Testis (tissue), 5 donors: Measurements from ENCODE around the gene RBMXL3. TPM values are rescaled to one million over a fixed set of nuclear protein-coding genes. Genes with fewer than 3 reads are reported as not detected.

Source experiments
- DNase-seq: peaks from one replicate; pipeline ENCODE4 v3.0.0-alpha.2; 2019
- H3K27ac ChIP-seq, 2 donors: fragments of 200-600 bp; sonication (generic); one replicate each; pipeline ENCODE4 v1.5.1; 2019
- H3K27me3 ChIP-seq: fragments of 200-600 bp; sonication (generic); one replicate; pipeline ENCODE4 v1.5.1; 2019
- H3K36me3 ChIP-seq: fragments of 200-600 bp; sonication (generic); one replicate; pipeline ENCODE4 v1.5.1; 2017; ENCODE audit warnings: low read depth; ENCODE audit errors: missing control alignments
- H3K4me1 ChIP-seq: fragments of 200-600 bp; sonication (generic); one replicate; pipeline ENCODE4 v1.5.1; 2019
- H3K4me3 ChIP-seq, 2 donors: fragments of 200-600 bp; sonication (generic); one replicate each; pipeline ENCODE4 v1.5.1; 2017 to 2019
- H3K9me3 ChIP-seq: fragments of 200-600 bp; sonication (generic); one replicate; pipeline ENCODE4 v1.5.1; 2017
- CTCF ChIP-seq, 3 experiments: fragments of 450-650 bp in 2 of 3; fragments of 200-600 bp in 1 of 3; sonication (generic) in 1 of 3; IDR thresholded peaks; one replicate each; pipeline ENCODE4 v1.5.1; 2016 to 2019; ENCODE audit warnings: antibody characterized with exemption in 3 of 3, mild to moderate bottlenecking in 2 of 3, moderate library complexity in 1 of 3
- POLR2A ChIP-seq: fragments of 450-650 bp; IDR thresholded peaks from one replicate; pipeline ENCODE4 v1.6.1; 2017; ENCODE audit warnings: antibody characterized with exemption, mild to moderate bottlenecking, moderate library complexity
- WGBS, 2 donors: methylation state at CpG; one replicate each; pipeline ENCODE4 v1.1.5; 2018; 5-methylcytosine and 5-hydroxymethylcytosine counted together
- intact Hi-C: fragments of 100-400 bp; cut with DNase I; formaldehyde crosslinking; loops from one replicate; pipeline ENCODE4 v1.15.1; 2023; ENCODE audit warnings: low total_unique reads
- long read RNA-seq, 2 donors: transcript quantifications; one replicate each; lab custom pipeline, GENCODE V29; 2026
- polyA plus RNA-seq: library from polyadenylated mRNA; stranded (reverse); fragments of 350-450 nt; fragmentation: Illumina TruSeq; extraction: RNeasy Lipid Tissue Mini Kit (QIAGEN cat#74804); gene quantifications from one replicate; pipeline ENCODE4 v1.2.3, GENCODE V29; 2014; ENCODE audit warnings: low read depth, low replicate concordance; ENCODE audit not compliant: insufficient read depth
- total RNA-seq, 2 donors: library from RNA; depleted of rRNA; stranded (reverse); fragments of >200 nt; gene quantifications; one replicate each; pipeline ENCODE4 v1.2.3, GENCODE V29; 2016

Gene RBMXL3
- 1 to 10 TPM; 4.6 to 5.1 TPM for total RNA-seq
- 4.3 TPM for polyA plus RNA-seq
- long read RNA-seq, donor 1, partial matches to known transcripts: 0 of 2 reads
- long read RNA-seq, donor 1, other reads (novel, unspliced or antisense): 0 of 2 reads
- long read RNA-seq, donor 2: 0 reads

GRCh38 chrX:115189110-115189509, at the start of gene RBMXL3:
RBMXL3 (plus strand) TSS chrX:115189410; CDS start chrX:115189442, 32 bp downstream.
- peak; percentile 16 for DNase-seq
- 84 to 87% methylated on average over 15 to 16 of the region's 16 CpGs for WGBS, 2 donors

GRCh38 chrX:115142057-115142456, 47.2 kb upstream of the RBMXL3 start:
- Histone ChIP-seq H3K36me3 (no peaks in the 10 kb centered on the region), H3K27ac (no peak overlapping the region), H3K27me3 (no peaks in the 10 kb centered on the region), H3K4me3 (no peak overlapping the region), H3K9me3 (no peaks in the 10 kb centered on the region), H3K4me1 (no peaks in the 10 kb centered on the region)
- TF ChIP-seq POLR2A (no peak), CTCF (IDR thresholded peaks at IDR 0.05) (no peak)
- intact Hi-C loops: no loop called here
- DNase-seq: no peak

More at GRCh38 chrX:115189110-115189509, at the start of gene RBMXL3:
- Histone ChIP-seq H3K36me3 (no peaks in the 10 kb centered on the region), H3K4me3 (peak within 1 kb of the TSS; percentile 15 to 26), H3K9me3 (no peaks in the 10 kb centered on the region), H3K27me3 (no peaks in the 10 kb centered on the region), H3K27ac (no peak within 1 kb of the TSS), H3K4me1 (no peaks in the 10 kb centered on the region)
- intact Hi-C loops: no loop called here
- TF ChIP-seq POLR2A (no peak), CTCF (IDR thresholded peaks at IDR 0.05) (no peak)

GRCh38 chrX:115147220-115147619, 42.0 kb upstream of the RBMXL3 start:
- no peaks in the 10 kb centered on the region for H3K27me3 ChIP-seq
- no peak overlapping the region for H3K27ac ChIP-seq
- TF ChIP-seq POLR2A (no peak), CTCF (IDR thresholded peaks at IDR 0.05) (peak in 1 of 3 experiments; percentile 33)
- no peaks in the 10 kb centered on the region for H3K9me3 ChIP-seq
- WGBS, 2 donors: 83 to 92% methylated on average over 1 of the region's 1 CpG
- H3K36me3 ChIP-seq: no peaks in the 10 kb centered on the region
- no peak for DNase-seq
- H3K4me1 ChIP-seq: no peaks in the 10 kb centered on the region
- H3K4me3 ChIP-seq: no peak overlapping the region
- intact Hi-C loops: no loop called here

GRCh38 chrX:115173181-115173580, 16.0 kb upstream of the RBMXL3 start:
- intact Hi-C loops: no loop called here
- Histone ChIP-seq H3K4me1 (no peaks in the 10 kb centered on the region), H3K36me3 (no peaks in the 10 kb centered on the region), H3K27me3 (no peaks in the 10 kb centered on the region), H3K4me3 (no peak overlapping the region), H3K9me3 (no peaks in the 10 kb centered on the region), H3K27ac (no peak overlapping the region)
- 82 to 89% methylated on average over 8 to 9 of the region's 9 CpGs for WGBS, 2 donors
- DNase-seq: no peak
- no peak for TF ChIP-seq CTCF (IDR thresholded peaks at IDR 0.05)
- TF ChIP-seq POLR2A: no peak

GRCh38 chrX:115174548-115174947, 14.7 kb upstream of the RBMXL3 start:
- intact Hi-C loops: no loop called here
- Histone ChIP-seq H3K27ac (no peak overlapping the region), H3K4me3 (no peak overlapping the region), H3K4me1 (no peaks in the 10 kb centered on the region), H3K9me3 (no peaks in the 10 kb centered on the region), H3K27me3 (no peaks in the 10 kb centered on the region), H3K36me3 (no peaks in the 10 kb centered on the region)
- WGBS, 2 donors: 97 to 100% methylated on average over 1 to 3 of the region's 3 CpGs
- TF ChIP-seq POLR2A (no peak), CTCF (IDR thresholded peaks at IDR 0.05) (no peak)
- no peak for DNase-seq
